HepG2 (cell line): Measurements from ENCODE around the gene CCND1. TPM values are rescaled to one million over a fixed set of nuclear protein-coding genes. Genes with fewer than 3 reads are reported as not detected.

ENCODE experiments used
- AHR ChIP-seq: IDR thresholded peaks from 2 replicates; pipeline ENCODE4 v1.6.1; 2018; ENCODE audit warnings: missing genetic modification reagents, missing compliant biosample characterization
- AKAP8 ChIP-seq: sonication (generic); formaldehyde crosslinking; IDR thresholded peaks from 2 replicates; pipeline ENCODE4 v1.5.1; 2020; ENCODE audit warnings: mild to moderate bottlenecking, missing genetic modification reagents
- CHCHD3 ChIP-seq: sonication (generic); formaldehyde crosslinking; IDR thresholded peaks from 2 replicates; pipeline ENCODE4 v1.8.0; 2022; ENCODE audit warnings: mild to moderate bottlenecking, missing genetic modification reagents, moderate library complexity
- FLYWCH1 ChIP-seq: sonication (generic); formaldehyde crosslinking; IDR thresholded peaks from 2 replicates; pipeline ENCODE4 v1.8.1; 2023; ENCODE audit warnings: mild to moderate bottlenecking, missing genetic modification reagents
- MAFF ChIP-seq: IDR thresholded peaks from 2 replicates; pipeline ENCODE4 v1.6.1; 2011; ENCODE audit warnings: low read depth, low read length, improper control_type of control experiment
- POLR2AphosphoS2 ChIP-seq: IDR thresholded peaks from 2 replicates; pipeline ENCODE4 v1.6.1; 2011; ENCODE audit warnings: low read depth, low read length, improper control_type of control experiment
- RBM22 ChIP-seq: fragments of 200-400 bp; formaldehyde crosslinking; optimal IDR thresholded peaks from 2 replicates; pipeline ENCODE3; 2017; ENCODE audit warnings: mild to moderate bottlenecking, low read length, moderate library complexity
- STAG1 ChIP-seq: sonication (generic); formaldehyde crosslinking; IDR thresholded peaks from 2 replicates; pipeline ENCODE4 v1.4.0; 2020; ENCODE audit warnings: missing genetic modification reagents
- STAT5B ChIP-seq: sonication (generic); formaldehyde crosslinking; IDR thresholded peaks from 2 replicates; pipeline ENCODE4 v1.4.0; 2020; ENCODE audit warnings: missing genetic modification reagents
- YEATS2 ChIP-seq: sonication (generic); formaldehyde crosslinking; IDR thresholded peaks from 2 replicates; pipeline ENCODE4 v1.4.0; 2020; ENCODE audit warnings: missing genetic modification reagents, borderline replicate concordance
- ZBTB38 ChIP-seq: sonication (generic); formaldehyde crosslinking; IDR thresholded peaks from 2 replicates; pipeline ENCODE4 v1.5.1; 2020; ENCODE audit warnings: mild to moderate bottlenecking, missing genetic modification reagents
- ZNF251 ChIP-seq: sonication (generic); formaldehyde crosslinking; IDR thresholded peaks from 2 replicates; pipeline ENCODE4 v1.9.0; 2021; ENCODE audit warnings: mild to moderate bottlenecking, missing genetic modification reagents
- ZNF264 ChIP-seq: sonication (generic); formaldehyde crosslinking; IDR thresholded peaks from 2 replicates; pipeline ENCODE4 v1.4.0; 2020; ENCODE audit warnings: missing genetic modification reagents
- ZNF782 ChIP-seq: sonication (generic); formaldehyde crosslinking; IDR thresholded peaks from 2 replicates; pipeline ENCODE4 v1.4.0; 2020; ENCODE audit warnings: missing genetic modification reagents, mild to moderate bottlenecking, borderline replicate concordance
- ZSCAN22 ChIP-seq: sonication (generic); formaldehyde crosslinking; IDR thresholded peaks from 2 replicates; pipeline ENCODE4 v1.4.0; 2020; ENCODE audit warnings: mild to moderate bottlenecking, missing genetic modification reagents
- polyA plus RNA-seq, 8 experiments: library from polyadenylated mRNA; depleted of rRNA in 3 of 8; stranded (reverse) in 7 of 8; unstranded in 1 of 8; fragments of >200 nt; fragmentation: Illumina TruSeq in 4 of 8; extraction: Trizol in 4 of 8; gene quantifications; 2 replicates each; pipeline versions ENCODE4 v1.2.1 to v1.2.3, GENCODE V29; 2011 to 2016; ENCODE audit warnings: low read depth in 4 of 8, missing spikeins in 1 of 8, mixed read lengths in 1 of 8; ENCODE audit not compliant: insufficient read depth in 1 of 8
- total RNA-seq, 5 experiments: library from RNA; depleted of rRNA; stranded (reverse); fragments of >200 nt; fragmentation: Illumina TruSeq; extraction: Trizol; gene quantifications; 2 replicates each; pipeline ENCODE4 v1.2.3, GENCODE V29; 2016; ENCODE audit warnings: low read depth in 1 of 5
- TF ChIP-seq, protein P1 (sequence below): IDR thresholded peaks from 2 replicates; pipeline ENCODE4 v1.6.1; 2018; ENCODE audit warnings: missing genetic modification reagents, mild to moderate bottlenecking, missing compliant biosample characterization
- TF ChIP-seq, protein P2 (sequence below): sonication (generic); formaldehyde crosslinking; IDR thresholded peaks from 2 replicates; pipeline ENCODE4 v1.4.0; 2020; ENCODE audit warnings: missing genetic modification reagents, mild to moderate bottlenecking, borderline replicate concordance
- TF ChIP-seq, protein P3 (sequence below): sonication (generic); formaldehyde crosslinking; IDR thresholded peaks from 2 replicates; pipeline ENCODE4 v1.8.0; 2022; ENCODE audit warnings: mild to moderate bottlenecking, missing genetic modification reagents
- TF ChIP-seq, protein P4 (sequence below): sonication (generic); formaldehyde crosslinking; IDR thresholded peaks from 2 replicates; pipeline ENCODE4 v1.5.0; 2020; ENCODE audit warnings: mild to moderate bottlenecking, missing genetic modification reagents, borderline replicate concordance
- TF ChIP-seq, protein P5 (sequence below): sonication (generic); formaldehyde crosslinking; IDR thresholded peaks from 2 replicates; pipeline ENCODE4 v1.9.0; 2021; ENCODE audit warnings: missing genetic modification reagents, borderline replicate concordance
- TF ChIP-seq, protein P6 (sequence below): sonication (generic); formaldehyde crosslinking; IDR thresholded peaks from 2 replicates; pipeline ENCODE4 v1.9.0; 2021; ENCODE audit warnings: missing genetic modification reagents, borderline replicate concordance

The CCND1 gene
- total and polyA plus RNA-seq, 2 of the 13 experiments (the other 11 are each of a cell fraction or from before 2014, with no cell fraction given) = 107 to 136 TPM

DNA sequence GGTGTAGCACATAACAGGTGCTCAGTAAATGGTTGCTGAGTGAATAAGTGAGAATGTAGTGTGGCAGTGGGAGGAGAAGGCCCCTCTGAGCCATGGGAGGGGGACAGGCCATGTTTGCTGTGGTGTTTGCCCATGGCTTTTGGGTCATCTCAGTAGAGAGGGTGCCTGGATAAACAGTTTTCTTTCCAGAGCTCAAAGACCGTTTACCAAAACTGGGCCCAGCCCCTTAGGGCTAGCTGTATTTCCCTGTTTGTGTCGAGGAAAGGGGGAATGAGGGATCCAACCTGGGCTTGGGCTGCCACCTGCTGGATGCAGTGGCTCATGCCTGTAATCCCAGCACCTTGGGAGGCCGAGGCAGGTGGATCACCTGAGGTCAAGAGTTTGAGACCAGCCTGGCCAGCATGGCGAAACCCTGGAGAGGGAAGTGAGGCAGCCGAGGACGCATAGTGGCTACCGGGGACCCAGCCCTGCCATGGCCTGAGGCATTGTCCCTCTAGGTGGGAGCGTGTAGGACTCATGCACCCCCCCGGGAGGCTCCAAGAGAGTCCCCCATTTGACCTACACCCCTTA, 42.9 kb downstream of the CCND1 start (continued):
- TF ChIP-seq STAG1 (CRISPR knock-in tag) (peak; percentile 99), ZNF264 (CRISPR knock-in tag) (no peak), CHCHD3 (CRISPR knock-in tag) (no peak), MAFF (no peak), FLYWCH1 (CRISPR knock-in tag) (no peak), ZBTB38 (CRISPR knock-in tag) (no peak), POLR2AphosphoS2 (no peak), YEATS2 (CRISPR knock-in tag) (no peak), ZNF251 (CRISPR knock-in tag) (no peak), AHR (CRISPR knock-in tag) (no peak), ZSCAN22 (CRISPR knock-in tag) (no peak), ZNF782 (CRISPR knock-in tag) (no peak), AKAP8 (CRISPR knock-in tag) (no peak), RBM22 (no peak), STAT5B (CRISPR knock-in tag) (no peak)
- TF ChIP-seq, protein P1, sequence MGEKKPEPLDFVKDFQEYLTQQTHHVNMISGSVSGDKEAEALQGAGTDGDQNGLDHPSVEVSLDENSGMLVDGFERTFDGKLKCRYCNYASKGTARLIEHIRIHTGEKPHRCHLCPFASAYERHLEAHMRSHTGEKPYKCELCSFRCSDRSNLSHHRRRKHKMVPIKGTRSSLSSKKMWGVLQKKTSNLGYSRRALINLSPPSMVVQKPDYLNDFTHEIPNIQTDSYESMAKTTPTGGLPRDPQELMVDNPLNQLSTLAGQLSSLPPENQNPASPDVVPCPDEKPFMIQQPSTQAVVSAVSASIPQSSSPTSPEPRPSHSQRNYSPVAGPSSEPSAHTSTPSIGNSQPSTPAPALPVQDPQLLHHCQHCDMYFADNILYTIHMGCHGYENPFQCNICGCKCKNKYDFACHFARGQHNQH (CRISPR knock-in tag) = no peak
- TF ChIP-seq, protein P2, sequence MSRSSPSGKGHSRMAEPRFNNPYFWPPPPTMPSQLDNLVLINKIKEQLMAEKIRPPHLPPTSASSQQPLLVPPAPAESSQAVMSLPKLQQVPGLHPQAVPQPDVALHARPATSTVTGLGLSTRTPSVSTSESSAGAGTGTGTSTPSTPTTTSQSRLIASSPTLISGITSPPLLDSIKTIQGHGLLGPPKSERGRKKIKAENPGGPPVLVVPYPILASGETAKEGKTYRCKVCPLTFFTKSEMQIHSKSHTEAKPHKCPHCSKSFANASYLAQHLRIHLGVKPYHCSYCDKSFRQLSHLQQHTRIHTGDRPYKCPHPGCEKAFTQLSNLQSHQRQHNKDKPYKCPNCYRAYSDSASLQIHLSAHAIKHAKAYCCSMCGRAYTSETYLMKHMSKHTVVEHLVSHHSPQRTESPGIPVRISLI (CRISPR knock-in tag) = no peak
- TF ChIP-seq, protein P3, sequence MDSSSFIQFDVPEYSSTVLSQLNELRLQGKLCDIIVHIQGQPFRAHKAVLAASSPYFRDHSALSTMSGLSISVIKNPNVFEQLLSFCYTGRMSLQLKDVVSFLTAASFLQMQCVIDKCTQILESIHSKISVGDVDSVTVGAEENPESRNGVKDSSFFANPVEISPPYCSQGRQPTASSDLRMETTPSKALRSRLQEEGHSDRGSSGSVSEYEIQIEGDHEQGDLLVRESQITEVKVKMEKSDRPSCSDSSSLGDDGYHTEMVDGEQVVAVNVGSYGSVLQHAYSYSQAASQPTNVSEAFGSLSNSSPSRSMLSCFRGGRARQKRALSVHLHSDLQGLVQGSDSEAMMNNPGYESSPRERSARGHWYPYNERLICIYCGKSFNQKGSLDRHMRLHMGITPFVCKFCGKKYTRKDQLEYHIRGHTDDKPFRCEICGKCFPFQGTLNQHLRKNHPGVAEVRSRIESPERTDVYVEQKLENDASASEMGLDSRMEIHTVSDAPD (CRISPR knock-in tag) = peak; percentile 96
- TF ChIP-seq, protein P4, sequence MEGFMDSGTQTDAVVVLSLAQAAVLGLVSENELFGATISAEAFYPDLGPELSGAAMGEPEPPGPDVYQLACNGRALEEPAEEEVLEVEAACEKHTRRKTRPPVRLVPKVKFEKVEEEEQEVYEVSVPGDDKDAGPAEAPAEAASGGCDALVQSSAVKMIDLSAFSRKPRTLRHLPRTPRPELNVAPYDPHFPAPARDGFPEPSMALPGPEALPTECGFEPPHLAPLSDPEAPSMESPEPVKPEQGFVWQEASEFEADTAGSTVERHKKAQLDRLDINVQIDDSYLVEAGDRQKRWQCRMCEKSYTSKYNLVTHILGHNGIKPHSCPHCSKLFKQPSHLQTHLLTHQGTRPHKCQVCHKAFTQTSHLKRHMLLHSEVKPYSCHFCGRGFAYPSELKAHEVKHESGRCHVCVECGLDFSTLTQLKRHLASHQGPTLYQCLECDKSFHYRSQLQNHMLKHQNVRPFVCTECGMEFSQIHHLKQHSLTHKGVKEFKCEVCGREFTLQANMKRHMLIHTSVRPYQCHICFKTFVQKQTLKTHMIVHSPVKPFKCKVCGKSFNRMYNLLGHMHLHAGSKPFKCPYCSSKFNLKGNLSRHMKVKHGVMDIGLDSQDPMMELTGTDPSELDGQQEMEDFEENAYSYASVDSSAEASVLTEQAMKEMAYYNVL (CRISPR knock-in tag) = no peak
- TF ChIP-seq, protein P5, sequence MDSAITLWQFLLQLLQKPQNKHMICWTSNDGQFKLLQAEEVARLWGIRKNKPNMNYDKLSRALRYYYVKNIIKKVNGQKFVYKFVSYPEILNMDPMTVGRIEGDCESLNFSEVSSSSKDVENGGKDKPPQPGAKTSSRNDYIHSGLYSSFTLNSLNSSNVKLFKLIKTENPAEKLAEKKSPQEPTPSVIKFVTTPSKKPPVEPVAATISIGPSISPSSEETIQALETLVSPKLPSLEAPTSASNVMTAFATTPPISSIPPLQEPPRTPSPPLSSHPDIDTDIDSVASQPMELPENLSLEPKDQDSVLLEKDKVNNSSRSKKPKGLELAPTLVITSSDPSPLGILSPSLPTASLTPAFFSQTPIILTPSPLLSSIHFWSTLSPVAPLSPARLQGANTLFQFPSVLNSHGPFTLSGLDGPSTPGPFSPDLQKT (CRISPR knock-in tag) = no peak
- TF ChIP-seq, protein P6, sequence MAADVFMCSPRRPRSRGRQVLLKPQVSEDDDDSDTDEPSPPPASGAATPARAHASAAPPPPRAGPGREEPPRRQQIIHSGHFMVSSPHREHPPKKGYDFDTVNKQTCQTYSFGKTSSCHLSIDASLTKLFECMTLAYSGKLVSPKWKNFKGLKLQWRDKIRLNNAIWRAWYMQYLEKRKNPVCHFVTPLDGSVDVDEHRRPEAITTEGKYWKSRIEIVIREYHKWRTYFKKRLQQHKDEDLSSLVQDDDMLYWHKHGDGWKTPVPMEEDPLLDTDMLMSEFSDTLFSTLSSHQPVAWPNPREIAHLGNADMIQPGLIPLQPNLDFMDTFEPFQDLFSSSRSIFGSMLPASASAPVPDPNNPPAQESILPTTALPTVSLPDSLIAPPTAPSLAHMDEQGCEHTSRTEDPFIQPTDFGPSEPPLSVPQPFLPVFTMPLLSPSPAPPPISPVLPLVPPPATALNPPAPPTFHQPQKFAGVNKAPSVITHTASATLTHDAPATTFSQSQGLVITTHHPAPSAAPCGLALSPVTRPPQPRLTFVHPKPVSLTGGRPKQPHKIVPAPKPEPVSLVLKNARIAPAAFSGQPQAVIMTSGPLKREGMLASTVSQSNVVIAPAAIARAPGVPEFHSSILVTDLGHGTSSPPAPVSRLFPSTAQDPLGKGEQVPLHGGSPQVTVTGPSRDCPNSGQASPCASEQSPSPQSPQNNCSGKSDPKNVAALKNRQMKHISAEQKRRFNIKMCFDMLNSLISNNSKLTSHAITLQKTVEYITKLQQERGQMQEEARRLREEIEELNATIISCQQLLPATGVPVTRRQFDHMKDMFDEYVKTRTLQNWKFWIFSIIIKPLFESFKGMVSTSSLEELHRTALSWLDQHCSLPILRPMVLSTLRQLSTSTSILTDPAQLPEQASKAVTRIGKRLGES (CRISPR knock-in tag) = no peak
